PC-3 (cell line): ENCODE results near the gene FZR1.

Experiments
- CTCF ChIP-seq: fragments of 300-600 bp; sonication (generic); conservative IDR thresholded peaks from 2 replicates; pipeline ENCODE4 v1.5.1; 2017; ENCODE audit warnings: antibody characterized with exemption, low read depth, mild to moderate bottlenecking, low read length
- EZH2 ChIP-seq: fragments of 300-600 bp; sonication (generic); IDR thresholded peaks from one replicate; pipeline ENCODE4 v1.6.1; 2017; ENCODE audit warnings: antibody characterized with exemption, mild to moderate bottlenecking, low read length; ENCODE audit not compliant: unreplicated experiment

DNA sequence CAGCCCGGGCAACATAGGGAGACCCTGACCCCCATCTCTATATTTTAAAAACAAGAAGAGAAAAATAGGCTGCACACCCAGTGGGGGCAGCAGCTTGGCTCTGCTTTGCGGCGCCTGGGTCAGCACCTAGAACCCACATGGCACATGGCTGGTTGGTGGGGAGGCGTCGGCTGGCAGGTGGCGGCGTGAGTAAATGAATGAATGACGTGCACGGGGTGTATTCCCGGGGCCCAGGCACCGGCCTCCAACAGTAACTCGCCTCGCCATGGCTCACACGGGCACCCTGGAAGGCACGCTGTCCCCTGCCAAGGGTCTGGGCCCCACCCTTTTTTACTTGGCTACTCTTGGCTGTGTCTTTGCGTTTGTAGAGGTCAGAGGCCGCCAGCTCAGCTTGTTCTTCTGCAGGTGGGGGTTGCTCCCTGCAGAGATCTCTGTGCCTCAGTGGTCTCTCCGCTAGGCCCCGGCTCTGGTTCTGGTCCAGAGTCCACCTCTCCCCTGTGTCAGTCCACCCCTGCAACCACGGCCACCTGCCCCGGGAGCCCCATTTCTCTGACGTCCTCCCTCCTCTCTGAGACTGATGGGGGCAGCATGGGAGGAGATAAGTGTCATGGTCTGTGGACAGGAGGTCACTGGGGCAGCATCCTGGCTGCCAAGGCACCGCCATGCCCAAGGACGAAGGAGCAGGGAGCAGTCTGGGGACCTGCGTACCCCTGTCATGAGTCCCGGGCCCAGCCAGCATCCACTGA lies 5.6 kb downstream of the FZR1 start:
- TF ChIP-seq EZH2 (no peak), CTCF (no peak)
